GM12872 (cell line): Measurements from ENCODE around the gene TMEM215.

Experiments
- CTCF ChIP-seq: IDR thresholded peaks from 3 replicates; pipeline ENCODE4 v1.5.1; 2011; ENCODE audit warnings: low read depth, mild to moderate bottlenecking, low read length, moderate library complexity; ENCODE audit not compliant: insufficient read depth

Gene TMEM215

GRCh38 chr9:32755730-32756129, 27.6 kb upstream of the TMEM215 start:
- no peak for TF ChIP-seq CTCF

- TF ChIP-seq CTCF, result no peak
Observed at GRCh38 chr9:32764139-32764538, 19.2 kb upstream of the TMEM215 start.

DNA sequence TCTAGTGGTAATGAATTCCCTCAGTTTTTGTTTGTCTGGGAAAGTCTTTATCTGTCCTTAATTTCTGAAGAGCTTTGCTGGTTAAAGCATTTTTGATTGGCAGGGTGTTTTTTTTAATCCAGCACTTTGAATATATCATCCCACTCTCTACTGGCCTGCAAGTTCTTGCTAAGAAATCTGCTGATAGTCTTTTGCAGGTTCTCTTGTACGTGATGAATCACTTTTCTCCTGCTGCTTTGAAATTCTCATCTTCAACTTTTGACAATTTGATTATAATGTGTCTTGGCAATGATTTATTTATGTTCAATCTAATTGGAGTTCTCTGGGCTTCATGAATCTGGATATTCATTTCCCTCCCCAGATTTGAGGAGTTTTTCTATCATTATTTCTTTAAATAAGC, 8.1 kb upstream of the TMEM215 start:
- no peak for TF ChIP-seq CTCF

- TF ChIP-seq CTCF, result no peak
Observed at GRCh38 chr9:32776201-32776600, 7.1 kb upstream of the TMEM215 start.

DNA sequence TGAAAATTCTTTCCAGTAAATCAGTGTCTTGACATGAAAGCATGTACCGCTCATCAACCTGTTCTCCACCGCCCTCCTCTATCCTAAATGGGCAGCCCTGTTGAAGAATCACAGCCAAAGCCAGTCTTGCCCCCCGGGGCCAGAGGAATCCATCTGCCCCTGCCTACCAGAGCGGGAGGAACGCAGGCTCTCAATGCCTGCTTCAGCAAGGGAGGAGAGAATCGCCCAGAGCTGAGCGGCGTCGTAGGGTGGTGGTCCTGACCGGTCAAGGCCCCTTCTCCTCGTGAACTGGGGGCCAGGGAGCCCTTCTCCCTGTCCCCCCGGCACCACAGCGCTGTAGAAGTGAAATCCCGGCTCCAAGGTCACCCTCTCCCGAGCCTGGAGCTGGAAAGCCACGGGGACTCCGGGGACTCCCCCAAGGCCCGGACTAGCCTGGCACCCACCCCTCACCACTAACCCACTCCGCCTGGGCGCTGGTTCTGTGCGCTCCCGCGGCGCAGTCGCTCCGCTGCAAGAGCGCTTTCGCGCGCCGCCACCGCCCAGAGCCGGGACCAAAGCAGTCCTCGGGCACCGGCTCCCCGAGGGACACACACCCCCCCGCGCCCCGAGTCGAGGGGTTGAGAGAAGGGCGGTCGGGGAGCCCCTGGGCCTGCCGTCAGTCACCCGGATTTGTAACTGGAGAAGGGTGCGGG, 718 bp upstream of the TMEM215 start:
- no peak for TF ChIP-seq CTCF

- no peak for TF ChIP-seq CTCF
Observed at GRCh38 chr9:32787816-32788215, 4.5 kb downstream of the TMEM215 start.

- TF ChIP-seq CTCF, result no peak
Observed at GRCh38 chr9:32801530-32801929, 18.2 kb downstream of the TMEM215 start.

DNA sequence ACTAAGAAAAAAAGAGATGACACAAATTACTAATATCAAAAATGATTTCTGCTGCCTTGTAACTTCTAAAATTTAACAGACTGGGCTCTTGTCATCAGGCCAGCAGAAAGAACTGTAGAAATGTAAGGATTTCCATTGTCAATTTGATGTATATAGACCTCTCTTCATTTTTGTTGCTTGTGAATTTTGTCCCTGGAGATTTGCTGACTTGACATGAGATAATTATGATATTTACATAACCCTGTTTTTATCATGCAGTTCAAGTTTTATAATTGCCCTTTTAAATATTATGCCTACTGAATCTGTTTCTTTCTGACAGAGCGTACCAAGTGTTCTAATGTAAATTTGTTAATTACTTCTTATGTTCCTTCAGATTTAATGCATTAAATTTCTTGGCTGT, 23.9 kb downstream of the TMEM215 start:
- TF ChIP-seq CTCF, result no peak
